K562 (cell line): Measurements from ENCODE around the gene TBX19. TPM values are rescaled to one million over a fixed set of nuclear protein-coding genes. Genes with fewer than 3 reads are reported as not detected.

Source experiments
- ATAC-seq: fragments of 200-7000 bp; cut with Tn5 transposase; 3 replicates; pipeline ENCODE4 v1.9.1; 2020; ENCODE audit warnings: moderate library complexity
- BruUV-seq: library from RNA; stranded (reverse); fragments of 400-500 nt; replicated peaks from 2 replicates; lab custom pipeline; 2021; lab: Mats Ljungman, UMichigan
- CTCF ChIA-PET: fragments of 300-600 bp; formaldehyde crosslinking; extraction: SDS; loops from one replicate; lab custom pipeline; 2021; ENCODE audit warnings: low intra/inter-chr PET ratio; lab: Yijun Ruan, JAX
- POLR2A ChIA-PET: fragments of 300-600, 350-650 bp; sonication (Branson Sonifier 250); formaldehyde crosslinking; extraction: SDS; loops from one replicate; lab custom pipeline; 2021; ENCODE audit warnings: antibody characterized with exemption, inconsistent platforms; lab: Yijun Ruan, JAX
- DNase-seq, 4 experiments: peaks; one replicate each; pipeline versions ENCODE4 v3.0.0 to v3.0.0-alpha.2; 2011 to 2018; ENCODE audit warnings: low spot score in 3 of 4, mixed read lengths in 3 of 4; ENCODE audit errors: extremely low read depth in 1 of 4
- FAIRE-seq: peaks from 2 replicates; lab custom pipeline; 2011; peaks lifted over from hg19 to GRCh38; lab: Jason Lieb, UNC
- H2AFZ ChIP-seq: 2 replicates; pipeline ENCODE4 v1.6.0; 2011; ENCODE audit warnings: low read depth, low read length, control low read depth, inconsistent platforms
- H3K27ac ChIP-seq: fragments of 200-600 bp; 3 replicates; pipeline ENCODE4 v1.8.0; 2011; ENCODE audit warnings: low read depth, mild to moderate bottlenecking, control low read depth, inconsistent platforms, low read length, moderate library complexity, mixed read lengths; ENCODE audit errors: extremely low read depth
- H3K27me3 ChIP-seq, 2 experiments: fragments of 300-600 bp in 1 of 2; 2 replicates in 1 of 2; 3 replicates in 1 of 2; pipeline versions ENCODE4 v1.6.0 to v1.8.0; 2011; ENCODE audit warnings: inconsistent platforms in 2 of 2, low read length in 2 of 2, mild to moderate bottlenecking in 1 of 2, mixed read lengths in 1 of 2, moderate library complexity in 1 of 2; ENCODE audit not compliant: control insufficient read depth in 2 of 2, insufficient read depth in 2 of 2
- H3K36me3 ChIP-seq: fragments of 300-600 bp; 3 replicates; pipeline ENCODE4 v1.8.0; 2011; ENCODE audit warnings: mild to moderate bottlenecking, low read length, inconsistent platforms; ENCODE audit not compliant: control insufficient read depth, insufficient read depth
- H3K4me1 ChIP-seq, 2 experiments: fragments of 200-600 bp in 1 of 2; replicated peaks in 1 of 2; 2 replicates in 1 of 2; 3 replicates in 1 of 2; pipeline versions ENCODE4 v1.5.1 to v1.8.0; 2011; ENCODE audit warnings: inconsistent platforms in 2 of 2, low read length in 2 of 2, mild to moderate bottlenecking in 1 of 2, mixed read lengths in 1 of 2, moderate library complexity in 1 of 2; ENCODE audit not compliant: control insufficient read depth in 2 of 2, insufficient read depth in 2 of 2
- H3K4me2 ChIP-seq: 2 replicates; pipeline ENCODE4 v1.6.1; 2011; ENCODE audit warnings: low read length, control low read depth, inconsistent platforms, mixed read lengths; ENCODE audit not compliant: insufficient read depth
- H3K4me3 ChIP-seq: fragments of 200-600 bp; sonication (generic), shearing (Covaris generic); 2 replicates; pipeline ENCODE4 v1.5.1; 2016; ENCODE audit warnings: control low read depth, inconsistent platforms
- H3K79me2 ChIP-seq: fragments of 200-600 bp; 3 replicates; pipeline ENCODE4 v1.8.0; 2011; ENCODE audit warnings: low read length, inconsistent platforms; ENCODE audit not compliant: control insufficient read depth, insufficient read depth
- H3K9ac ChIP-seq, 2 experiments: 2 replicates each; pipeline versions ENCODE4 v1.6.0 to v1.6.1; 2011; ENCODE audit warnings: low read depth in 2 of 2, low read length in 2 of 2, control low read depth in 1 of 2, inconsistent platforms in 1 of 2, mild to moderate bottlenecking in 1 of 2, mixed read lengths in 1 of 2; ENCODE audit not compliant: insufficient read depth in 1 of 2
- H3K9me1 ChIP-seq: one replicate; pipeline ENCODE4 v1.6.0; 2011; ENCODE audit warnings: inconsistent platforms, mild to moderate bottlenecking, low read length, moderate library complexity; ENCODE audit not compliant: control insufficient read depth, insufficient read depth
- H3K9me3 ChIP-seq: replicated peaks from 2 replicates; pipeline ENCODE4 v1.5.1; 2011; ENCODE audit warnings: low read depth, low read length, inconsistent platforms; ENCODE audit not compliant: control insufficient read depth, insufficient read depth
- H4K20me1 ChIP-seq: replicated peaks from 2 replicates; pipeline ENCODE4 v1.6.1; 2011; ENCODE audit warnings: low read length, inconsistent platforms, mixed read lengths; ENCODE audit not compliant: control insufficient read depth, insufficient read depth
- CBFA2T3 ChIP-seq: fragments of 450-650 bp; IDR thresholded peaks from 2 replicates; pipeline ENCODE4 v1.6.1; 2017
- CCAR2 ChIP-seq: fragments of 200-400 bp; formaldehyde crosslinking; IDR thresholded peaks from 2 replicates; pipeline ENCODE4 v1.6.1; 2017; ENCODE audit warnings: mild to moderate bottlenecking, low read depth, low read length
- EZH2 ChIP-seq: IDR thresholded peaks from 2 replicates; pipeline ENCODE4 v1.6.1; 2012; ENCODE audit warnings: low read depth, mild to moderate bottlenecking, inconsistent platforms, low read length, borderline replicate concordance
- GATAD2A ChIP-seq: fragments of 450-650 bp; IDR thresholded peaks from 2 replicates; pipeline ENCODE4 v1.6.1; 2017
- KLF16 ChIP-seq: IDR thresholded peaks from 2 replicates; pipeline ENCODE4 v1.6.1; 2016; ENCODE audit warnings: antibody characterized with exemption
- MTA3 ChIP-seq: fragments of 450-650 bp; formaldehyde crosslinking; IDR thresholded peaks from 2 replicates; pipeline ENCODE4 v1.6.1; 2017; ENCODE audit warnings: mild to moderate bottlenecking, borderline replicate concordance
- RCOR1 ChIP-seq, 2 experiments: IDR thresholded peaks; 2 replicates each; pipeline ENCODE4 v1.6.1; 2012; ENCODE audit warnings: low read depth in 2 of 2, low read length in 2 of 2, borderline replicate concordance in 1 of 2, improper control_type of control experiment in 1 of 2
- TCF7L2 ChIP-seq: fragments of 150-350 bp; IDR thresholded peaks from 2 replicates; pipeline ENCODE4 v1.6.1; 2016; ENCODE audit warnings: low read depth, mild to moderate bottlenecking, low read length, moderate library complexity
- ZNF3 ChIP-seq: fragments of 250-450 bp; sonication (Bioruptor Pico); IDR thresholded peaks from 2 replicates; pipeline ENCODE4 v1.5.0; 2021; ENCODE audit warnings: mild to moderate bottlenecking, moderate library complexity
- ZNF77 ChIP-seq: fragments of 250-450 bp; sonication (Bioruptor Pico); IDR thresholded peaks from 2 replicates; pipeline ENCODE4 v1.5.0; 2020
- ZNF785 ChIP-seq: fragments of 250-450 bp; sonication (Bioruptor Pico); IDR thresholded peaks from 2 replicates; pipeline ENCODE4 v1.4.0; 2020; ENCODE audit warnings: mild to moderate bottlenecking
- WGBS: fragments of 100-300 bp; shearing (Covaris generic); methylation state at CpG from one replicate; pipeline ENCODE4 v1.1.6; 2016; ENCODE audit warnings: low coverage, mixed read lengths; ENCODE audit not compliant: insufficient coverage; ENCODE audit errors: missing lambda C conversion rate; 5-methylcytosine and 5-hydroxymethylcytosine counted together
- in situ Hi-C: fragments of 300-500 bp; cut with MboI; formaldehyde crosslinking; loops from 4 replicates; pipeline ENCODE4 v1.15.0; 2018; ENCODE audit warnings: inconsistent platforms, mixed read lengths
- intact Hi-C: fragments of 100-400 bp; cut with micrococcal nuclease; formaldehyde crosslinking; loops from 2 replicates; pipeline ENCODE4 v1.14.2; 2022
- polyA plus RNA-seq, 8 experiments: library from polyadenylated mRNA; depleted of rRNA in 4 of 8; stranded (reverse) in 5 of 8; unstranded in 3 of 8; fragments of >200 nt; fragmentation: Nextera tagmentation in 2 of 8; fragmentation: Illumina TruSeq in 1 of 8; extraction: Ambion mirVana in 2 of 8; extraction: Trizol in 1 of 8; gene quantifications; 2 replicates each; pipeline versions ENCODE4 v1.2.1 to v1.2.3, GENCODE V29; 2011 to 2014; ENCODE audit warnings: inconsistent platforms in 1 of 8, missing spikeins in 1 of 8
- total RNA-seq, 7 experiments: library from RNA; depleted of rRNA in 6 of 7; stranded (reverse); fragments of >200 nt in 6 of 7; fragmentation: Illumina TruSeq in 2 of 7; extraction: Trizol in 2 of 7; gene quantifications; 2 replicates each; pipeline versions ENCODE4 v1.2.1 to v1.2.3, GENCODE V29; 2011 to 2021; ENCODE audit warnings: low replicate concordance in 1 of 7
- TF ChIP-seq, protein P1 (sequence below): sonication (generic); formaldehyde crosslinking; IDR thresholded peaks from 2 replicates; pipeline ENCODE4 v1.8.0; 2022; ENCODE audit warnings: mild to moderate bottlenecking, missing genetic modification reagents
- TF ChIP-seq, protein P2 (sequence below): IDR thresholded peaks from 2 replicates; pipeline ENCODE4 v1.6.1; 2014; ENCODE audit warnings: antibody characterized with exemption
- TF ChIP-seq, protein P3 (sequence below): fragments of 250-450 bp; sonication (Bioruptor Pico); IDR thresholded peaks from 2 replicates; pipeline ENCODE4 v1.8.0; 2021; ENCODE audit warnings: moderate library complexity, mild to moderate bottlenecking, inconsistent platforms
- TF ChIP-seq, protein P4 (sequence below): fragments of 200-800 bp; sonication (Bioruptor generic); IDR thresholded peaks from 2 replicates; pipeline ENCODE4 v1.6.1; 2017; ENCODE audit warnings: missing genetic modification characterization, missing compliant biosample characterization

TBX19 gene
- total and polyA plus RNA-seq, 9 of the 15 experiments (the other 6 are each of a cell fraction or from before 2014, with no cell fraction given): 0.32 to 3.1 (median 0.95) TPM

DNA sequence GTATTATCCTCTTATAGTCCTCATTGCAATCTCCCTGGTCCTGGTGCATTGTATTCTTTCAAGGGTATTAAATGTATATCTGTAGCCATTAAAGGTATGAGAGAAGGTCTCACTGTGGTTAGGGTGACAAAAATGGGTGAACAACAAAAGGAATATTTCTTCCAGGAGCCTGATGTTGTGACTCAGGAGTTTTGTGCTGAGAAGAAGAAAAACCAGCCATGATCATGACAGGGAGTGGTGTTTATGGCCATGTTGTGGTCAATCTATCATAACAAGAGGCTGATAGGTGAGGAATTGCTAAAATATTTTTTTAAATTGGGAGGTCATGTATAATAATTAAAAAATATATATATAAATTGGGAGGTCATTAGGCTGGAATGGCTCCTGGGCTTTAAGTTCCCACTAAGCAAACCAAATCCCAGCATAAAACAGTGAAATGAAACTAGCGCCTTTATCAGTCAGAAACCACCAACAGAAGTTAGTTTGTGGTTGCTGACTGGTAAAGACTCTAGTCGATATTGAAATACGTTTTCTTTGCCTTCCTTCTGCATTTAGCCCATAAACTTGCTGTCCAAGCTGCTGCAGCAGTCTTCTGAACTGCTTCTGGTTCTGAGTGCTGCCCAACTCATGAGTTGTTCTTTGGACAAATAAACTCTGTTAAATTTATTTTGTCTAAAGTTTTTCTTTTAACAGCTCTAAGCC lies 60.3 kb downstream of the TBX19 start:
- no TSS peak for BruUV-seq
- intact Hi-C loops: loop anchor here (5.0 to 10.0 kb wide), 3 partner anchors 231 to 504 kb away; no protein-coding TSS in a partner anchor
- DNase-seq: peak in 2 of 4 experiments; percentile 24 to 47
- Histone ChIP-seq H3K9ac (no peak overlapping the region), H3K79me2 (no peaks in the 10 kb centered on the region), H3K4me3 (no peak overlapping the region), H4K20me1 (no peaks in the 10 kb centered on the region), H3K4me1 (peaks cover 3 to 19% of the 10 kb centered on the region in 2 experiments; a peak in 4 of 5 replicates), H3K9me3 (no peaks in the 10 kb centered on the region), H3K27me3 (no peaks in the 10 kb centered on the region), H3K27ac (0 out of 3 replicates have a peak overlapping the region, but pooled peaks have one; percentile 4), H3K4me2 (no peak overlapping the region), H2AFZ (peak overlapping the region; percentile 22), H3K9me1 (no peaks in the 10 kb centered on the region), H3K36me3 (no peaks in the 10 kb centered on the region)
- in situ Hi-C loops: loop anchor here (10.0 kb wide), 1 partner anchor 234 kb away; the partner anchor contains the start of gene XCL1
- no peak; the same call in 2 of the 3 replicates for ATAC-seq
- POLR2A ChIA-PET: interaction anchor here (0.6 to 2.4 kb wide), 2 partner anchors 25 to 243 kb away, joined by 3 to 6 read pairs; no protein-coding TSS in a partner anchor
- WGBS: 0% methylated on average over 3 of the region's 3 CpGs
- FAIRE-seq: peak; percentile 32
- CTCF ChIA-PET: interaction anchor here (0.6 kb wide), 1 partner anchor 156 kb away, joined by 4 read pairs; no protein-coding TSS in a partner anchor
- TF ChIP-seq RCOR1 (IDR thresholded peaks at IDR 0.05; ENCODE audit: borderline replicate concordance in 1 of 2, low read depth in 2 of 2, low read length in 2 of 2) (0 out of 4 replicates have a peak, but pooled peaks of 1 of the 2 experiments have one; percentile 8), CCAR2 (no peak), ZNF3 (CRISPR knock-in tag) (no peak), CBFA2T3 (peak; percentile 41), GATAD2A (no peak), KLF16 (0 out of 2 replicates have a peak, but pooled peaks have one; percentile 8), ZNF77 (CRISPR knock-in tag) (no peak), ZNF785 (CRISPR knock-in tag) (no peak), EZH2 (no peak), TCF7L2 (no peak), MTA3 (no peak)
- TF ChIP-seq, protein P1, sequence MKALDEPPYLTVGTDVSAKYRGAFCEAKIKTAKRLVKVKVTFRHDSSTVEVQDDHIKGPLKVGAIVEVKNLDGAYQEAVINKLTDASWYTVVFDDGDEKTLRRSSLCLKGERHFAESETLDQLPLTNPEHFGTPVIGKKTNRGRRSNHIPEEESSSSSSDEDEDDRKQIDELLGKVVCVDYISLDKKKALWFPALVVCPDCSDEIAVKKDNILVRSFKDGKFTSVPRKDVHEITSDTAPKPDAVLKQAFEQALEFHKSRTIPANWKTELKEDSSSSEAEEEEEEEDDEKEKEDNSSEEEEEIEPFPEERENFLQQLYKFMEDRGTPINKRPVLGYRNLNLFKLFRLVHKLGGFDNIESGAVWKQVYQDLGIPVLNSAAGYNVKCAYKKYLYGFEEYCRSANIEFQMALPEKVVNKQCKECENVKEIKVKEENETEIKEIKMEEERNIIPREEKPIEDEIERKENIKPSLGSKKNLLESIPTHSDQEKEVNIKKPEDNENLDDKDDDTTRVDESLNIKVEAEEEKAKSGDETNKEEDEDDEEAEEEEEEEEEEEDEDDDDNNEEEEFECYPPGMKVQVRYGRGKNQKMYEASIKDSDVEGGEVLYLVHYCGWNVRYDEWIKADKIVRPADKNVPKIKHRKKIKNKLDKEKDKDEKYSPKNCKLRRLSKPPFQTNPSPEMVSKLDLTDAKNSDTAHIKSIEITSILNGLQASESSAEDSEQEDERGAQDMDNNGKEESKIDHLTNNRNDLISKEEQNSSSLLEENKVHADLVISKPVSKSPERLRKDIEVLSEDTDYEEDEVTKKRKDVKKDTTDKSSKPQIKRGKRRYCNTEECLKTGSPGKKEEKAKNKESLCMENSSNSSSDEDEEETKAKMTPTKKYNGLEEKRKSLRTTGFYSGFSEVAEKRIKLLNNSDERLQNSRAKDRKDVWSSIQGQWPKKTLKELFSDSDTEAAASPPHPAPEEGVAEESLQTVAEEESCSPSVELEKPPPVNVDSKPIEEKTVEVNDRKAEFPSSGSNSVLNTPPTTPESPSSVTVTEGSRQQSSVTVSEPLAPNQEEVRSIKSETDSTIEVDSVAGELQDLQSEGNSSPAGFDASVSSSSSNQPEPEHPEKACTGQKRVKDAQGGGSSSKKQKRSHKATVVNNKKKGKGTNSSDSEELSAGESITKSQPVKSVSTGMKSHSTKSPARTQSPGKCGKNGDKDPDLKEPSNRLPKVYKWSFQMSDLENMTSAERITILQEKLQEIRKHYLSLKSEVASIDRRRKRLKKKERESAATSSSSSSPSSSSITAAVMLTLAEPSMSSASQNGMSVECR (CRISPR knock-in tag): no peak
- TF ChIP-seq, protein P2, sequence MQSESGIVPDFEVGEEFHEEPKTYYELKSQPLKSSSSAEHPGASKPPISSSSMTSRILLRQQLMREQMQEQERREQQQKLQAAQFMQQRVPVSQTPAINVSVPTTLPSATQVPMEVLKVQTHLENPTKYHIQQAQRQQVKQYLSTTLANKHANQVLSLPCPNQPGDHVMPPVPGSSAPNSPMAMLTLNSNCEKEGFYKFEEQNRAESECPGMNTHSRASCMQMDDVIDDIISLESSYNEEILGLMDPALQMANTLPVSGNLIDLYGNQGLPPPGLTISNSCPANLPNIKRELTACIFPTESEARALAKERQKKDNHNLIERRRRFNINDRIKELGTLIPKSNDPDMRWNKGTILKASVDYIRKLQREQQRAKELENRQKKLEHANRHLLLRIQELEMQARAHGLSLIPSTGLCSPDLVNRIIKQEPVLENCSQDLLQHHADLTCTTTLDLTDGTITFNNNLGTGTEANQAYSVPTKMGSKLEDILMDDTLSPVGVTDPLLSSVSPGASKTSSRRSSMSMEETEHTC: no peak
- TF ChIP-seq, protein P3, sequence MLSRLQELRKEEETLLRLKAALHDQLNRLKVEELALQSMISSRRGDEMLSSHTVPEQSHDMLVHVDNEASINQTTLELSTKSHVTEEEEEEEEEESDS (CRISPR knock-in tag): no peak
- TF ChIP-seq, protein P4, sequence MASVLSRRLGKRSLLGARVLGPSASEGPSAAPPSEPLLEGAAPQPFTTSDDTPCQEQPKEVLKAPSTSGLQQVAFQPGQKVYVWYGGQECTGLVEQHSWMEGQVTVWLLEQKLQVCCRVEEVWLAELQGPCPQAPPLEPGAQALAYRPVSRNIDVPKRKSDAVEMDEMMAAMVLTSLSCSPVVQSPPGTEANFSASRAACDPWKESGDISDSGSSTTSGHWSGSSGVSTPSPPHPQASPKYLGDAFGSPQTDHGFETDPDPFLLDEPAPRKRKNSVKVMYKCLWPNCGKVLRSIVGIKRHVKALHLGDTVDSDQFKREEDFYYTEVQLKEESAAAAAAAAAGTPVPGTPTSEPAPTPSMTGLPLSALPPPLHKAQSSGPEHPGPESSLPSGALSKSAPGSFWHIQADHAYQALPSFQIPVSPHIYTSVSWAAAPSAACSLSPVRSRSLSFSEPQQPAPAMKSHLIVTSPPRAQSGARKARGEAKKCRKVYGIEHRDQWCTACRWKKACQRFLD (CRISPR knock-in tag): peak; percentile 82; the same call in 1 of the 2 replicates
